Measurements from ENCODE around the gene CUL2.

DNA sequence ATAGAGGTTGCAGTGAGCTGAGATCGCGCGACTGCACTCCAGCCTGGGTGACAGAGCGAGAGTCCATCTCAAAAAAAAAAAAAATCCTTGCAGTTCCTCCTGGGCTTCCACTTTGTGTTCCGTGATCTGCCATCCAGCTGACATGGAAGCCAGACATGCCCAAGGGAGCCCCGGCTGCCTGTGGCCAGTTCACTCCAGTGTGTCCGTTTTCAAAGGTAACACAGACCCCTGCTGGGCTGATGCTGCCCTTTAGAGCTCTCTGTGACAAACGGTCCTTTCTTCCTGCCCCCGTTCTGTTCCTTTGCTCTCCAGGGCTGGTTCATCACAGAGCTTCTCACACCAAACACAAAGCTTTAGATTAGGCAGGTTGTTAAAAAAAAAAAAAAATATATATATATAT lies 130.8 kb downstream of the CUL2 start:
- TF ChIP-seq POLR2AphosphoS5 (IDR thresholded peaks at IDR 0.05; ENCODE audit: low read depth, low read length): no peak
- no peak for TF ChIP-seq POLR2A (IDR thresholded peaks at IDR 0.05; ENCODE audit: low read depth, low read length)
- no peak for TF ChIP-seq SPI1 (IDR thresholded peaks at IDR 0.05; ENCODE audit: low read depth, low read length)
- TF ChIP-seq PAX5 (IDR thresholded peaks at IDR 0.05; ENCODE audit: insufficient read depth, low read length, severe bottlenecking): no peak

Measured in GM12891 (cell line).